ENCODE measurements around the gene YTHDF1. TPM values are rescaled to one million over a fixed set of nuclear protein-coding genes. Genes with fewer than 3 reads are reported as not detected.

Gene YTHDF1
- total RNA-seq, 1 experiment from 2014 or later = 85.4 TPM

GRCh38 chr20:63218701-63219446 is 2.9 kb upstream of the YTHDF1 start:
- peaks cover 9% of the 10 kb centered on the region; the same call in 1 of the 2 replicates for H3K79me2 ChIP-seq (ENCODE audit: insufficient read depth, low read length)
- no peak for TF ChIP-seq CTCF (conservative IDR thresholded peaks at IDR 0.05)

More at GRCh38 chr20:63218701-63219446, 2.9 kb upstream of the YTHDF1 start:
- Histone ChIP-seq H3K14ac (ENCODE audit: insufficient read depth, low read length) (no peak overlapping the region), H3K23ac (ENCODE audit: insufficient read length, low read depth, low read length) (no peak overlapping the region), H2BK5ac (ENCODE audit: insufficient read length, low read length) (no peak overlapping the region), H3K27ac (ENCODE audit: insufficient read length, low read depth, low read length) (no peak overlapping the region), H4K20me1 (ENCODE audit: control insufficient read depth, insufficient read depth, insufficient read length) (peaks cover 3% of the 10 kb centered on the region), H3K9ac (ENCODE audit: extremely low read depth, insufficient read length, low read length) (no peak overlapping the region), H3K27me3 (ENCODE audit: insufficient read depth, low read length) (no peaks in the 10 kb centered on the region), H3K4ac (ENCODE audit: low read depth, low read length) (no peak overlapping the region), H3K4me1 (ENCODE audit: insufficient read depth, low read length) (no peaks in the 10 kb centered on the region), H4K5ac (ENCODE audit: insufficient read length, low read depth, low read length) (no peak overlapping the region), H3K4me2 (ENCODE audit: insufficient read depth, insufficient read length, low read length) (no peak overlapping the region), H3K9me3 (ENCODE audit: control insufficient read depth, low read depth, low read length) (no peaks in the 10 kb centered on the region), H2BK12ac (ENCODE audit: insufficient read length, low read depth, low read length) (no peak overlapping the region), H3K79me1 (ENCODE audit: insufficient read depth, low read depth, low read length, poor library complexity, severe bottlenecking) (no peaks in the 10 kb centered on the region), H3K18ac (ENCODE audit: insufficient read length, low read depth, low read length) (no peak overlapping the region), H2BK15ac (ENCODE audit: low read depth, low read length) (no peak overlapping the region), H2BK20ac (ENCODE audit: low read depth, low read length, poor library complexity, severe bottlenecking) (no peak overlapping the region), H2AK5ac (ENCODE audit: insufficient read length, low read length) (no peak overlapping the region), H3T11ph (ENCODE audit: low read length) (no peak overlapping the region), H2AFZ (ENCODE audit: low read length) (no peak overlapping the region), H2BK120ac (ENCODE audit: low read depth, low read length, poor library complexity, severe bottlenecking) (no peak overlapping the region), H3K56ac (ENCODE audit: insufficient read length, low read depth, low read length) (no peak overlapping the region), H4K8ac (replicated peaks; ENCODE audit: insufficient read length, low read depth, low read length) (no peak overlapping the region), H3K23me2 (ENCODE audit: insufficient read length, low read depth, low read length, poor library complexity, severe bottlenecking) (peaks cover 9% of the 10 kb centered on the region), H4K91ac (ENCODE audit: insufficient read length, low read depth, low read length) (no peak overlapping the region)
- no peak overlapping the region for H3K4me3 Mint-ChIP-seq
- peak overlapping the region in 1 of 3 experiments; percentile 72; a peak in 1 of 7 replicates for H3K27ac Mint-ChIP-seq
- H3K9me3 Mint-ChIP-seq = peaks cover 0 to 1% of the 10 kb centered on the region in 2 experiments; a peak in 1 of 5 replicates
- no peak for DNase-seq
- WGBS (ENCODE audit: extremely low coverage, insufficient read length, low lambda C conversion rate) = no CpG with 5 or more reads among the region's 13 CpGs
- peaks cover 13 to 15% (median 14%) of the 10 kb centered on the region in 3 experiments; a peak in 6 of 7 replicates for H3K36me3 Mint-ChIP-seq (ENCODE audit: insufficient read depth in 1 of 3, low read depth in 3 of 3)
- peaks cover 32% of the 10 kb centered on the region for H3K27me3 Mint-ChIP-seq (ENCODE audit: low read depth)
- H3K4me1 Mint-ChIP-seq = peaks cover 20 to 37% of the 10 kb centered on the region in 2 experiments
